GM21360 (cell line): ENCODE measurements around the gene MAGIX.

Experiments used
- ATAC-seq: cut with Tn5 transposase; IDR thresholded peaks from one replicate; pipeline ENCODE4 v1.9.1; 2021; ENCODE audit warnings: mild to moderate bottlenecking, moderate library complexity; ENCODE audit not compliant: unreplicated experiment

MAGIX gene

DNA sequence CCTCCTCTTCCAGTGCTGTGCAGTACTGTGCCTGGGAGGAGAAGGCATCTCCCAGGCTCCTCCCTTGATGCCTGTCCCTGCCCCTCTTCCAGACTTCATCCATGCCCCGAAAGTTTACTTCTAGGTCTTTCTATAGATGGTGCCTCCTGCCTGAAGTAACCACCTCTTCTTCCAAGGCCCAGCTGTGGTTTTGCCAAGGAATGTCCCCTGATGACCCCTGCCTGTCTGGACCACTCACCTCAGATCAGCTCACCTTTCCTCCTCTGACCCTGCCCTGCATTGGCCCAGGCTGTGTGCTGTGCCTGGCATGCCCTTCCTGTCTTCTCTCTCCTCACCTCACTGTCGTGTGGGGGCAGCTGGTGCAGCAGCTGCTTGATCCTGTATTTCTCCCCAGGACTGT, 16.8 kb downstream of the MAGIX start:
- ATAC-seq, result no peak

DNA sequence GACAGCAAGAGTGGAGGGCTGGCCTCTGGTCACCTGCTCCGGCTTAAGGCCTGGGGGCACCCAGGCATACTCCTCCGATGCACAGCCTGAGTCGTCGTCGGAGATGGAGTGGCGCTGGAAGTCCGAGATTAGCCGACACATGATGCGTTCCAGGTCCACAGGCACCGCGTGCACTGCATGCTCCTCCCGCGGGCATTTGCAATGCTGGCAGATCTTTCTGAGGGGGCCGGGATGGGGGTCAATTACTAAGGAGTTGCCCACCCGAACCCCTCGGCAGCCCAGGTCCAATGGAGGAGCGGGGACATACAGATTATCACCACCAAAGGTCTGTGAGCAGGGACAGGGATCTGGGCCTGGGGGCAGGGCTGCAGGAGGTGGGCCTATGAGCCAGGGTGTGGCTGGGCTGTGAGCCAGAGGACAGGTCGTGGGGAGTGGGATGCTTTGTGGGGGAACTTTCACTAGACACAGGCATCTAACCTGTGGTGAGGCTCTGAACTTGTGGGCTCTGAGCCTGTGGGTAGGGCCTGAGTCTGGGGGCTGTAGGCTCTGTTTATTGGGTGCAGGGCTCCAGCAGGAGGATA, 21.2 kb downstream of the MAGIX start:
- ATAC-seq, result no peak

DNA sequence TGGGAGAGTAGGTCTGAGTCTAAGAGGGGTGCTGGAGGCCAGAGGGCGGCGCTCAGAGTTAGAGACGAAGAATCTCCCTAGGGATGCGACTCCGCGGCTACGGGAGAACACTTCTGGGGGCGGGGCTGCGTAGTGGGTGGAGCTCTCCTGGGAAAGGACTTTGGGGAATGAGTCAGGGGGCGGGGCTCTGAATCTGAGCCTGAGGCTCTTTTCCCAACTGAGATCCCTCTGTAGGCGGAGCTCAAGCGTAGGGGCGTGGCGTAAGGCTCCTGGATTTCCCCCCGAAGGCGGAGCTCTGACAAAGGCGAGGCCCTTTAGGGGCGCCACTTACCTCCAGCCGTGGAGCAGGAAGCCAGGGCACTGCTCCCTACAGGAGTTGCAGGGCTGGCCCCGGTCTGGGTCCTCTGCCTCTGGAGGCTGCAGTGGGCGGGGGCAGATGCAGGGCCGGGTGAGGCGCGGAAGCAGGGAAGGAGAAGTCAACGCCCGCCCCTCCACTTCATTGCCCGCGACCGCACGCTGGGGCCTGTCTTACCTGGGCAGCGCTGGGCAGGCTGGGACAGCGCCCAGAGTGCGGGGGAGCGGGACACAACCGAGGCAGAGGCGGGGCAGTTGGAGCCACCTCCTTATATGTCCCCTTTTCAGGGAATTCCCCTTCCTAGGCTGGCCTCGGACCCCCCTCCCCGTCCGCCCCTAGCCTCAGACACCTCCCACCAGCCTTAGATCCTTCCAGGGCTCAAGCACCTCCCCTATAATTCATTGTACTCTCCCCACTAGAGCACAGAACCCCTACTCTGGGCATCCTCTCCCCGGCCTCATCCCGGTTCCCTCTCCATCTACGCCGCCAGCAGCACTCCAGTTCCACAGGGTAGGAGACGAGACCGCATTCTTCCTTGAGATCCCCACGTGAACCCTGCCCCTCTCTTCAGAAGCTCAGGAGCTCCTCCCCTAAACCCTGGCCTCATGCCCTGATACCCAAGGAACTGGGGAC, 22.0 kb downstream of the MAGIX start:
- ATAC-seq, result peak; percentile 41

DNA sequence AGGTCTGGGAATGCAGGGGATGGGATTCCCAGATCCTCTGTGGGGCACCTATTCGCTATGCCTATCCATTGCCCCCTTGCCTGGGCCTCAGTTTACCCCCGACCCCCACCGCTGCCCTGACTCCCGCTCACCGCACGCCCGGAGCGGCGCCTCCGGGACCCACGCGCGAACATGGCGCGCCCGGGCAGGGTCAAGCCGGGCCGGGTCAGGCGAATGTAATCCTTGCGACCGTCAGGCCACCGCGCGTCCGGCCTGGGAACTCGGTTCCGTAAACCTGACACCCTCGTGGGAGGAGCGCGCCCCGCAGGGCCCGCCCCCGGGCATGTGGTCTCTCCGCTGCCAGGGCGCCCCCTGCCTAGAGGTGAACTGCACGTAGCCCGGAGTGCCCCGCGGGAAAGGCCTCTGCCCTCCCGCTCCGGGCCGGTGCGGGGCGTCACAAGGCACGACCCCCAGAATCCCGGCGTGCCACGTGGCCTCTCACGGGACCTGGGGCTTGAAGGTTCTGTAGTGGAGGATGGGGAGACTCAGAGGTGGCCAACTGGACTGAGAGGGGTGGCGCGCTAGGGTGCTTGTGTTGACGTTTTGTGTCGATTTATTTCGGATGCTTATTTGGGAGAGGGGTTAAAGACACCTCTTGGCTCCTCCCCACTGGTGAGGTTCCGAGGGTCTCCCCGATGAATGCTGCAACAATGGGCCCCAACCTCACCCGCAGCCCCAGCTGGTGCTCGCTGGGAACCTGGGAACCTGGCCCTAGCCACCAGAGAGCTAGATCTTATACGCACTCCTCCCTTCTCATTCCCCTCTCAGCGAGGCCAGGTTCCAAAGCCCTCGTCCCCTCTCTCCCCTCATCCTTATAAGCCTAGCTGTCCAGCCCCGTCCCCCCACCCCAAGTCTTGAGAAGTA, 23.8 kb downstream of the MAGIX start, which contains the start of gene PRICKLE3:
TSS of gene PRICKLE3 (minus strand) at position 249 of the 903 bp plus-strand sequence. CDS start at position 173, 76 bp downstream.
- peak; percentile 32 for ATAC-seq

DNA sequence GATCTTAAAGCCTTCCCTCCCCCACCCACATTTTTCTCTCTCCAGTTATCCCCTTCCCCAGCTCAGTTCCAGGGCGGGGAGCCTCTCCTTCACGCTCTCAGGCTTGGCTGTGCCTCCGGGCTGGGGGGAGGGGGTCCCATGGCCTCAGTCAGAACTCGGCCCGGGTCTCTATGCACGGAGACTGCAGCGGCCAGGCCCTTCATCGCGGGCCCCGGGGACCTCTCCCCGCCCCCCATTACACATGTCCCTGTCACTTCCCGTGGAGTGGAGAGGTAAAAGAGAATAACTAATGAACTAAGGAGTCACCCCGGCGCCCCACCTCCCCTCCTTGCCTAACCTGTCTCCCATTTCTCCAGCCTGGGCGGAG, 24.5 kb downstream of the MAGIX start:
- no peak for ATAC-seq

DNA sequence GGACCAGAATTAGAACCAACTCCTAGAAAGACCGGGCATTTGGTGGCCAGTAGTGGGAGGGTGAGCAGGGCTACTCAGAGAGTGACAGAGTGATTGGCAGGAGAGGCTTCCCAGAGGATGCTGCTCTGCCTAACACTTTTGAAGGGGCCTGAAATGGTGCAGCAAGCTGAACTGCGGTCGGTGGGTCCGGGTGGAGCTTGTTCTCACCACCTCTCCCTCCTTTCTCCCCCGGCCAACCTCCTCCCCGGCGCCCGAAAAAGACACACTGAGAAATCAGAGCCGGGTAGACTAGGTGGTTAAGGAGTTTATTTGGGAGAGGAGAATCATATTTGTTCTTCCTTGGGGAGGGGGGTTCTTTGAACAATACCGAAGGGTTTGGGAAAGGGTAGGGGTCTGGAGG, 25.0 kb downstream of the MAGIX start:
- no peak for ATAC-seq

DNA sequence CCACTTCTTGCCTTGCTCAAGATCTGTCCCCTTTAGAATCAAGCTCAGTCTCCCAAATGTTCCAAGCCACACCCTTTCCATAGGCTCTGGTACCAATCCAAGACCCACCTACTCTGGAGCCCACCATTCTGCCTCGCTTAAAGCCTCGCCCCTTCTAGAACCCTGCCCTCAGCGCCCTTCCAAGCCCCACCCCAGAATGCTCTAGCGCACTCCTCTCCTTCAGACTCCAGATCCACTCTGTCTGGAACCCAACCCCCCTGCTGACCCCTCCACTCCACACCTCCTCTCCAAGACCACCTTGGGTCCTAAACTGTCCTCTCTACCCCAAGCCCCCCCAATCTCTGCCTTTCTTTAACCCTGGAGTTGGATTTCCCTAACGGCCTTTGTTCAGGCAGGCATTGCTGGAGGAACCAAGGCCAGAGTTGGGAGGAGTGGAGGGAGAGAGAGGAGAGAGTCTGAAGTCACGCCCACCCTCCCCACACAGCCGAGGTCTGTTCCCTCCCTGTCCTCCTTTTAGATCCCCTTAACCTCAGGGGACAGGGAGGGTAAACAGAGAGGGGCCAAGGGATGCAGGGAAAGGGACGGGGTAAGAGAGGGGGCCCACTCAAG, 26.0 kb downstream of the MAGIX start:
- ATAC-seq, result no peak

DNA sequence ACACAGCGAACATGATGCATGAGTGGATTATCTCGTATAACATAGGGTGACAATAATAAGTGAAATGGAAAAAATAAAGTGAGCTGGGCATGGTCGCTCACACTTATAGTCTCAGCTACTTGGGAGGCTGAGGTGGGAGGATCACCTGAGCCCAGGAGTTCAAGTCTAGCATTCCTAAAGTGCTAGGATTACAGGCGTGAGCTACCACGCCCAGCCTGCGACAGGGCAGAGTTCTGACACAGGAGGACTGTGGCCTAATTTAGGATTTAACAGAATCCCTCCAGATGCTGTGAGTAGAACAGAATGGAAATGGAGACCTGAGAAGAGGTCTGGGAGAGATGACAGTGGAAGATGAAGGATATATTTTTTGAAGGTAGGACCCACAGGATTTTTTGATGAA, 27.0 kb downstream of the MAGIX start:
- ATAC-seq, result no peak

DNA sequence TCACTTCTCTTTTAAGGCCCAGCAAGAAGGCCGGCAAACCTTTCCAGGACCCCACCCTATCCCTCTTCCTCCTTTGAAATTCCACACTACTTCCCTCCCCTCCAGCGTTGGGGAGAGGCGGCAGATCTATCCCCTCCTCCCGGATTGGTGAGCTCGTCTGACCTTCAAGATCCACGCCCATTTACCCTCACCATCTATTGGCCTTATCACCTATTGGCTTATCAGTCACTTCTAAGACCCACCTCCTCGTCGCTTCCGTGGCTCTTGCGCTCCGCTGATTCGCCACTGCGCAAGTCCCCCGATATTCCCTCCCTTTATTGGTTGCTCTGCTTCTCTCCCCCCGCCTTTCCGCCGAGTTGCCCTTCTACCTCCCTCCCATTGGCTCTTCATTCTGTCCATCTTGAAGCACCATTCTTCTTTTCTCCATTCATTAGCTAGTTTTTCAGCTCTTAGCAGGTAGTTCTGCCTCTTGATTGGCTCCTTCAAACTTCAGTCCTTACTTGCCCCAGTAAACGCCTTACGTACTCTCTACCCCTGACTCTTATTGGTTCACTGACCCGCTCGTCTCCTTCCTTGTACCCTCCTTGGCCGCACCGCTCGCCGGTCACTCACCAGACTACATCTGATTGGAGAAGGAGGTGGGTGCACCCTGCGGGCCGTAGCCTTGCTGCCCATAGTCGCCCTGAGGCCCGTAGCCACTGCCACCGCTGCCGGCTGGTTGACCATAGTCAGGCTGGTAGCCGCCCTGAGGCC, 28.4 kb downstream of the MAGIX start:
- peak; percentile 72 for ATAC-seq

DNA sequence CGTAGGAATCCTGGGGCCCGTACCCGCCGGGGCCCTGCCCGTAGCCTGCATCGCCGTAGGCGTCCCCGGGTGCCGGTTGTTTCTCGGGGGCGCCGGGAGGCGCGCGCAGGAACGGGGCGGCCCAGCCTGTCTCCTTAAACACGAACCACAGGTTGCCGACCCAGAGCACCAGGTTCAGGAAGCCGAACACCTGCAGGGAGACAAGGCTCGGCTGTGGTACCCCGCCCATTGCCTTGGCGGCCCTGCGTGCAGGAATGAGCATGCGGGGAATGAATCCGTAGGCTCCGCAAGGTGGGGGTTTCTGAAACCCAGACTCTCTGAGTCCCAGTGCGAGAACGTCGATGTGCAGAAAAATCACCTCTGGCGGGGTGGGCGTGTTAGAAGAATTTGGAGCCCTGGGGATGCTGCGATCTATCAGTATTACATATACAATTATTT, 29.0 kb downstream of the MAGIX start:
- ATAC-seq, result no peak

DNA sequence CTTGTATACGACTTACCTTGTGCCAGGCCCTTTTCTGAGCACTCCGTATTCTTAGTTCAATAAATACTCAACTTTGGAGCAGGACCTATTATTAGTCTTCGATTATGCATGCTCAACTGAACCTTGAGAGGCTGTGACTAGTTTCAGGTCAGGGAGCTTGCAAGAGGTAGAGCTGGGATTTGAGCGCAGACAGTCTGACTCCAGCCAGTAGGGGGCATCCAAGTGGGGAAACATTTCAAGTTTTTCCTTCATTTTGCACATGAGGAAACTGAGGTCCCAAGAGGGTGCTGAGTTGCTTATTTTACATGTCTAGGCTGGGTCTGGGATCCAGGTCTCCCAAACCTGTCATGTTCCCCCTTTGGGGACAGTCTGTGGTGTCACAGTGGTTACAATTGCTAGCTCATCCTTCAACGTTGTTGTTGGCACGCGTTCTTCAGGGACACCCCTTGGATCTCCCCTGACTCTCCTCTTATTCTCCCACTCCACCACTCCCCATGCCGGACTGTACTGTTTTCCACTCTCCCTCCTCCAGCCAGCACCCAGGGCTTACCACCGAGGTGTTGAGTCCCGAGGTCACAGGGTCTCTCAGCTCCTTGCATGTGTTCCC, 30.3 kb downstream of the MAGIX start:
- no peak for ATAC-seq

DNA sequence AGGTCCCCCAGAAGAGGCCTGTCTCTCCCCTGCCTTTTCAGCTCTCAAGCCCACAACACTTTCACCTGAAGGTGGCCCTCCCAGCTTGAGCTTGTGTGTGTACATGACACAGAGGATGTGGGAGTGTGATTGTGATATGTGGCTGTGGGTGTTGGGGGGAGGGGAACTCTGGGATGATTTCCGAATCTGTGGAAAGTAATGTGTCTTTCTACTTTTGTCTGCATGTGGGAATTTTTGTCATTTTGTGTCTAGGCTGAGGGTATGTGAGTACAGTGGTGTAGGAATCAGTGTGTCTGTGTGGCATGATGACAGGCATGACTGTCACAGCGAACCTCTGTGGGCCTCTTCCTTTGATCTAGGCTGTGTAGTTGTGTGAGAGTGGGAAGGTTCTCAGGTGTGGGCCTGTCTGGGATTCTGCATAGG, 31.0 kb downstream of the MAGIX start:
- ATAC-seq, result no peak

DNA sequence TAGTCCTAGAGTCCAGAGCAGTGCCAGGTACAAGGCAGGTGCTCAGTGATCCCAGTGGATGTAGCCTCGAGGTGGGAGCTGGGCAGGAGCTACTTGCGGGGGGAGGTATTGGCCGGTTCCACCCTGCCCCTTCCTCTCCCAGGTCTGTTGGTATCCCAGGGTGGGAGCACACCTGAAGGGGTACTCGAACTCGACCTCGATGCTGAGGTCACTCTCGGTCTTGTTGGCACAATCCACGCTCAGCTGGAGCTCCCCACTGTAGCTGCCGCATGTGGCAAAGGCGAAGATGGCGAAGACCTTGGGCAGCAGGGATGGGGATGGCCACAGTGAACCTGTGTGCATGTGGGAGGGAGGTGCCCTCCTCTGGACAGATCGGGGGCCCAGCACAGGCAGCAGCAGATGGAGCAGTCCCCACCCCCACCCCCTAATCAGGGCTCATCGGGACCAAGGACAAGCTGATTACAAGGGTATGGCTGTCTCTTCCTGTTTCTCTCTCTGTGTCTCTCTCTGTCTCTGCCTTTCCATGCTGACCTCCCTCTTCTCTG, 35.1 kb downstream of the MAGIX start:
- ATAC-seq, result no peak

DNA sequence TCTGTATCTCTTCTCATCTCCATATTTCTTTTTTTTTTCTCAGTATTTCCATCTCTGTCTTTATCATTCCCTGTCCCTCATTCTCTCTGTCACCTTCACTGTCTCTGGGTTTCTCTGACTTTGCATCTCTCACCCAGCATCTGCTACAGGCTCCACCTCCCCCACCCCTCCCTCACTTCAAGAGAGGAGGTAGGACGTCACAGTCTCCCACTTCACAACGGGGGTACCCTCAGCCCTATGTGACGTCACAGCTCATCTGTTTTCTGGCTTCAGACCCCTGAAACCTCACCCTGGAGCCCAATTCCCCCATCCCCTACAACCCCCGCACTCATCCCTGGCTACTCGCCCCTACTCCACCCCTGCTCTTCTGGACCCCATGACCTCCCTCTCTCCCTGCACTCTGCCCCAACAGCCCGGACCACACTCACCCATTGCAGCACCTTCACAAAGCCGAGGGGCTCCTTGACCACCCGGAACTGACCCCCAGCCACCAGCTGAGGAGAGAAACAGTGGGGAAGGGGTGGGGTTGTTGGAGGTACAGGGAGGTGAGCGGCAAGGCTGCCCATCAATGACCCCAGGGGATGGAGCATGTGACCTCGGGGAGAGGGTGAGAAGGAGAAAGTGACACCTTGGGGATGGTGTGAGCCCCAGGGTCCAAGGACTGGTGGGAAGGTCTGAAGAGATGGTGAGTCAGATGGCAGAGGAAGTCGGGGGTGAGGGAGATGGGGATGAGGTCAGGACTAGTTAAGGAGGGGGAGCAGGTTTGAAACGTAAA, 36.2 kb downstream of the MAGIX start:
- no peak for ATAC-seq

DNA sequence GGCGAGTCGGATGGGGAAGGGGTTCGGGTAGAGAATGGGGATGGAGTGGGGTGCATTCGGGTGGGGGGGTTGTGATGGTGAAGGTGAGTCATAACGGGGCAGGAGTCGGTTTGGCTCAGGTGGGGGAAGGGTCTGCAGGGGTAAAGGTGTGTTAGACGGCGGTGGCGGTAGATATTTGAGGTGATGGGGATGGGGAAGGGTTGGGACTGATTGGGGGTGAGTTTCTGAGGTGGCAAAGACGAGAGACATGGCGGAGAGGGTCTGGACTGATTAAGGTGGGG, 36.7 kb downstream of the MAGIX start:
- no peak for ATAC-seq

DNA sequence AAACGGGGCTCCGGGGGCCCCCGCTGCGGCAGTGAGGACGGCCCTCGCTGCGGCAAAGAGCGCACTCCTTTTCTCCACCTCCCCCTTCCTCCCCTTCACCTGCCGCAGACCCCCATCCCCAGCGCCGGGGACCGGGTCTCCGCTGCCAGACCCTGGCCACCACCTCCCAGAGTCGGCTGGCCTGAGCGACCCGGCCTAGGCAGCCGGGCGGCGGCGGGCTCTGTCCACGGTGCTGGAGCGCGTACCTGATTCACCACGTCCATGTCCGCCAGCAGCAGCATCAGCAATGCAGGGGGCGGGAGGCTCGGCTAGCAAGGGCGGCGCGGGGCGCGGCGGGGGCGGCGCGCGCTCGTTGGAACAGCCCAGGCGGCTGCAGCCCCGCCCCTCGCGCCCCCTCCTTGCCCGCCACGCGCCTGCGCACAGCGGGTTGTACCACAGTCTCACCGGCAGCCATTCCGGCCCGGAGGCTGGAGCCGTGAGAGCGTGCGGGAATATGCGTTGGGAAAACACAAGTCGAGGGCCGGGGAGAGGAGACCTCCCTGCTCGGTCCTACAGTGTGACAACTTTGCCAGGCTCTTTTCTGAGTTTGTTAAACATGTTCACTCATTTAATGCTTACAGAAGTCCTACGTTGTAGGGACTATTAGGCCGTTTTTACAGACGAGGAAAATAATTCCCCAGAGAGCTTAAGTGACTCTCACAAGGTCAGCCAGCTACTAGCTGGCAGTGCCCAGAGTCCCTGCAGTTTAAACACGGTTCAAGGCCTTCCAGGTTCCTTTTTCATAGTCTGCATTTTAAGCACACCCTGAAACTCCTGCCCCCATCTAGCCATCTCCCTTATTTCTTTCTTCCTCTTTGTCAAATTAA, 37.6 kb downstream of the MAGIX start, which contains the start of gene SYP:
TSS of gene SYP (minus strand) at position 288 of the 866 bp plus-strand sequence. CDS start at position 281, 7 bp downstream.
- ATAC-seq, result peak; percentile 82

DNA sequence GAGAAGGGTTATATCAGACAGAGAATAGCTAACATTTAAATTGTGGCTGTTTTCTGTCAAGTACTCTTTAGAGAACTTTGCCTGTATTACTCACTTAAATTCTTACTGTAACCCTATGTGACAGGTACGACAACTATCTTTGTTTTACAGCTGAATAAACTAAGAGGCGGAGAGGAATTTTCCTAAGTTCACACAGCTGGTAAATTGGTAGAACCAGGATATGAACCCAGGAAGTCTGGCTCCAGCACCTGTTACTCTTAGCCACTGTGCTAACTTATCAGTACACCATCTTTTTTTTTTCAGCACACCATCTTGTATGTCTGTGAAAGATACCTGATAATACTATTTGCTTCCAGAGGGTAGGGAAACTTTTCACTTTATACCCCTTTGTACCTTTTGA, 39.5 kb downstream of the MAGIX start:
- no peak for ATAC-seq

DNA sequence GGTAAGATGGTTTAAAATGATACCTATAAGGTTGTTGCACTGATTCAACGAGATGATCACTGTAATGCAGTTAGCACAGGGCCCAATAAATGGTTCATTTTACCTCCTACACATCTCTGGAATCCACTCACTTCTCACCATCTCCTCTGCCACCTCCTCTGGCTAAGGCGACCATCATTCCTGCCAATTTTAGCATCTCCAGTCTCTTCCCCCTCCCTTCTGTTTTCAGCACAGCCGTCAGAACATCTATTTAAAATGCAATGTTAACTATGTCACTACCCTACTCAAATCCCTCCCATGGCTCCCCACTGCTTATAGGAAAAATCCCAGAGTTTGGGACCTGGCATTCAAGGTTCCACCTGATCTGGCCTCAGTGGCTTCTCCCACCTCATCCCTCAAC, 41.0 kb downstream of the MAGIX start:
- no peak for ATAC-seq
